Measurements from ENCODE around the gene MEX3D.

DNA sequence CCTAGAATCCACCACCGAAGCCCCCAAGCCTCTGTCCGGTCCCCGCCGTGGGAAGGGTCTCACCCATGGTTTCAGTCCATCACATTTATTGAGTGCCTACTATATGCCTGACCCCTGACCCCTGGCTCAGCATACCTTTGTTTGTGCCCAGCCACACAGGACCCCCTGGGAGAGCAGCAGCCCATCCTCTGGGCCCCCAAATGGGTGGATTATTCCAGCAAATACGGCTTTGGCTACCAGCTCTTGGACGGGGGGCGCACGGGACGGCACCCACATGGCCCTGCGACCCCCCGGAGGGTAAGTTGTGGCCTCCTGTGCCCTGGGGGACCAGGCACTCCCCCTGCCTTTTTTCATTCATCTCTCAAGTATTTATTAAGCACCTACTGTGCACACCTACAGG lies 36.5 kb downstream of the MEX3D start:
- TF ChIP-seq, protein P1, sequence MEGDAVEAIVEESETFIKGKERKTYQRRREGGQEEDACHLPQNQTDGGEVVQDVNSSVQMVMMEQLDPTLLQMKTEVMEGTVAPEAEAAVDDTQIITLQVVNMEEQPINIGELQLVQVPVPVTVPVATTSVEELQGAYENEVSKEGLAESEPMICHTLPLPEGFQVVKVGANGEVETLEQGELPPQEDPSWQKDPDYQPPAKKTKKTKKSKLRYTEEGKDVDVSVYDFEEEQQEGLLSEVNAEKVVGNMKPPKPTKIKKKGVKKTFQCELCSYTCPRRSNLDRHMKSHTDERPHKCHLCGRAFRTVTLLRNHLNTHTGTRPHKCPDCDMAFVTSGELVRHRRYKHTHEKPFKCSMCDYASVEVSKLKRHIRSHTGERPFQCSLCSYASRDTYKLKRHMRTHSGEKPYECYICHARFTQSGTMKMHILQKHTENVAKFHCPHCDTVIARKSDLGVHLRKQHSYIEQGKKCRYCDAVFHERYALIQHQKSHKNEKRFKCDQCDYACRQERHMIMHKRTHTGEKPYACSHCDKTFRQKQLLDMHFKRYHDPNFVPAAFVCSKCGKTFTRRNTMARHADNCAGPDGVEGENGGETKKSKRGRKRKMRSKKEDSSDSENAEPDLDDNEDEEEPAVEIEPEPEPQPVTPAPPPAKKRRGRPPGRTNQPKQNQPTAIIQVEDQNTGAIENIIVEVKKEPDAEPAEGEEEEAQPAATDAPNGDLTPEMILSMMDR (IDR thresholded peaks at IDR 0.05; ENCODE audit: insufficient read depth, low read depth, low read length) = no peak
- TF ChIP-seq EZH2 (IDR thresholded peaks at IDR 0.05; ENCODE audit: insufficient read depth, low read length) = no peak
